ENCODE results near the gene KLF5.

The KLF5 gene

GRCh38 chr13:73035660-73036059 is 23.1 kb upstream of the KLF5 start:
- DNase-seq (ENCODE audit: low spot score), result no peak
- in situ Hi-C loops (cut with MboI; ENCODE audit: low pct_unique_long_range_greater_than_20kb, low sequenced_read_pairs, unreplicated experiment), result no loop called here
- TF ChIP-seq, protein P1, sequence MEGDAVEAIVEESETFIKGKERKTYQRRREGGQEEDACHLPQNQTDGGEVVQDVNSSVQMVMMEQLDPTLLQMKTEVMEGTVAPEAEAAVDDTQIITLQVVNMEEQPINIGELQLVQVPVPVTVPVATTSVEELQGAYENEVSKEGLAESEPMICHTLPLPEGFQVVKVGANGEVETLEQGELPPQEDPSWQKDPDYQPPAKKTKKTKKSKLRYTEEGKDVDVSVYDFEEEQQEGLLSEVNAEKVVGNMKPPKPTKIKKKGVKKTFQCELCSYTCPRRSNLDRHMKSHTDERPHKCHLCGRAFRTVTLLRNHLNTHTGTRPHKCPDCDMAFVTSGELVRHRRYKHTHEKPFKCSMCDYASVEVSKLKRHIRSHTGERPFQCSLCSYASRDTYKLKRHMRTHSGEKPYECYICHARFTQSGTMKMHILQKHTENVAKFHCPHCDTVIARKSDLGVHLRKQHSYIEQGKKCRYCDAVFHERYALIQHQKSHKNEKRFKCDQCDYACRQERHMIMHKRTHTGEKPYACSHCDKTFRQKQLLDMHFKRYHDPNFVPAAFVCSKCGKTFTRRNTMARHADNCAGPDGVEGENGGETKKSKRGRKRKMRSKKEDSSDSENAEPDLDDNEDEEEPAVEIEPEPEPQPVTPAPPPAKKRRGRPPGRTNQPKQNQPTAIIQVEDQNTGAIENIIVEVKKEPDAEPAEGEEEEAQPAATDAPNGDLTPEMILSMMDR (IDR thresholded peaks at IDR 0.05; ENCODE audit: extremely low read depth, insufficient read depth, missing control alignments), result no peak

- TF ChIP-seq, protein P1 (IDR thresholded peaks at IDR 0.05; ENCODE audit: extremely low read depth, insufficient read depth, missing control alignments), result no peak
- no peak for DNase-seq (ENCODE audit: low spot score)
- in situ Hi-C loops (cut with MboI; ENCODE audit: low pct_unique_long_range_greater_than_20kb, low sequenced_read_pairs, unreplicated experiment), result no loop called here
These were observed 22.2 kb upstream of the KLF5 start for GRCh38 chr13:73036566-73036965.

- DNase-seq (ENCODE audit: low spot score), result no peak
- TF ChIP-seq, protein P1 (IDR thresholded peaks at IDR 0.05; ENCODE audit: extremely low read depth, insufficient read depth, missing control alignments), result no peak
- in situ Hi-C loops (cut with MboI; ENCODE audit: low pct_unique_long_range_greater_than_20kb, low sequenced_read_pairs, unreplicated experiment), result no loop called here
These were observed 20.7 kb upstream of the KLF5 start for GRCh38 chr13:73038064-73038463.

DNA sequence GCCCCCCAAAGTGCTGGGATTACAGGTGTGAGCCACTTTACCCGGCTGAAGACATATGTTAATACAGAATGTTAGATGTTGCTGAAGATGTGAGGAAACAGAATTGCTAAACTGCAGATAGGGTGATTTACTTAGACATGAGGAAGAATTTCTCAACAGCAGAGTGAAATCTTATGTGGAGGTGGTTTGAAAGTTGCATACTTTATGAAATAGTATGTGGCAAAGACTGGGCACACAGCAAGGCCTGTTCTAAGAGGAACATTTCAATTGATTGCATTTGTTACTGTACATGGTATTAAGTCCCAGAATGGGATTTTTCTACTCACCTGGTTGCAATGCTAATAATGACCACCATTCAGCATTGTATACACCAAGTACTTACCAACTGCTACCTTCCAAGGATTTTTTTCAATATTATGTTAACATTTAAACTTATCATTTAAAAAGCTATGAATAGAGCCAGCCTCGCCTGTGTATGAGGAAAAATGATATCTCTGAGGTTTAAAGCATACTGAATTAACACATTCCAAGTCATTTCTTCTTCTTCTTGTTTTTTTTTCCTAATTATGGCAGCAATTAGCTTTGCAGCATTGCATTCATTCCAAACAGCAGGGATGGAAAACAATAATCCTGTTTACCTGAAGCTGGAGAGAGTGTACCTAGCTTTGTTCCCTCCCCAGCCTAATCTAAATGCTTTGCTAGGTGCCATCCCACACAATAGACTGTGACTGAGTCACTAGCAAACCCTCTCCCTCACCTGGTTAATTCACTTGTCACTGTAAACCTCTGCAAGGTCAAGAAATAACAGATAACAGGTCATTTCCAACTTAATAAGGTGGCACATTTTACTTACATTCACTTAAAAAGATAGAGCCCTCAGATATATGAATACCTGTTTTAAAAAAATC is 19.4 kb upstream of the KLF5 start:
- in situ Hi-C loops (cut with MboI; ENCODE audit: low pct_unique_long_range_greater_than_20kb, low sequenced_read_pairs, unreplicated experiment), result no loop called here
- DNase-seq (ENCODE audit: low spot score), result no peak
- TF ChIP-seq, protein P1 (IDR thresholded peaks at IDR 0.05; ENCODE audit: extremely low read depth, insufficient read depth, missing control alignments), result no peak

DNA sequence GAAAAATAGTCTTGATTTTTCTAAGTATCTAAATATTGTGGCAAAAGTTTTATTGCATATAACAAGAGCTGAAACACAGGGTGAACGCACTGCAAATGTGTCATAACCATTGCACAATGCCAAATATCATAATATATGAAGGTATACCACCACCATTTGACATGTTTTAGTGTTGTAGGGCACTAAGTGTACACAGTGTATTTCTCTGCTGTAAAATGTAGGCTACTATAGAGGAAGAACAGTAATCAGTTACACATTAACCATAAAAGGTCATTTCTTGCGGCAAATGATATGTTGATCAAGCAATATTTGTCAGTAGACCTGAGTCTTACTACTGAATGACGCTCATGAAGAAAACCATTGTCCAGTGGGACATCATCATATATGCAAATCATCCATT is 18.3 kb upstream of the KLF5 start:
- no peak for DNase-seq (ENCODE audit: low spot score)
- TF ChIP-seq, protein P1 (IDR thresholded peaks at IDR 0.05; ENCODE audit: extremely low read depth, insufficient read depth, missing control alignments), result no peak
- in situ Hi-C loops (cut with MboI; ENCODE audit: low pct_unique_long_range_greater_than_20kb, low sequenced_read_pairs, unreplicated experiment), result no loop called here

DNA sequence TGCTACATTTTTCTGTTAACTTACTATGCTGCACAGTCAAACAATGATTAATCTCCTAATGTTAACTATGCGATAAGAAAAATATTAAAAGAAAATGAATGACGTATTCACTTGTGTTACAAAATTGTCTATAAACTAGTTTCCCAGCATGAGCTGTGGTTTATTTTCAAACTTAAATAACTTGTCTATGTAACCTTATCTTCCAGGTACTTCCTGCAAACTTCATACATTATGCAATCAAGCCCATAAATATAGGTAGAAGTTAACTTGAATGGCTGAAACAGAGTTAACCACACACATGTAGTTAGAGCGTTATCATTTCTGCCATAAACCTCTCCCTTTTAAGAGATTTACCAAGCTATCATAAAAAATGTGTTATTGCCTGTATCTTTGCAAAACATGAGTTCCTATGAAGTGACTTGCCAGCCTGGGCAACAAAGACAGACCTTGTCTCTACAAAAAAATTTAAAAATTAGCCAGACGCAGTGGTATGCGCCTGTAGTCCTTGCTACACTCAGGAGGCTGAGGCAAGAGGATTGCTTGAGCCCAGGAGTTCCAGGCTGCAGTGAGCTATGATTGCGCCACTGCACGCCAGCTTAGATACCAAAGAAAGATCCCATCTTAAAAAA is 17.7 kb upstream of the KLF5 start:
- in situ Hi-C loops (cut with MboI; ENCODE audit: low pct_unique_long_range_greater_than_20kb, low sequenced_read_pairs, unreplicated experiment), result no loop called here
- DNase-seq (ENCODE audit: low spot score), result no peak
- TF ChIP-seq, protein P1 (IDR thresholded peaks at IDR 0.05; ENCODE audit: extremely low read depth, insufficient read depth, missing control alignments), result no peak
